CMK (cell line): ENCODE measurements around the gene SDK2.

ENCODE experiments used
- DNase-seq: peaks from one replicate; pipeline ENCODE4 v3.0.0-alpha.2; 2010; ENCODE audit warnings: low read depth

Gene SDK2

GRCh38 chr17:73535746-73536145 lies 108.5 kb downstream of the SDK2 start:
- DNase-seq: no peak

- DNase-seq: no peak
Observed at GRCh38 chr17:73534209-73534909, 109.9 kb downstream of the SDK2 start.

- no peak for DNase-seq
Observed at GRCh38 chr17:73533781-73534180, 110.5 kb downstream of the SDK2 start.

GRCh38 chr17:73533127-73533526 lies 111.1 kb downstream of the SDK2 start:
- no peak for DNase-seq

GRCh38 chr17:73532421-73532901 lies 111.8 kb downstream of the SDK2 start:
- no peak for DNase-seq

- no peak for DNase-seq
Observed at GRCh38 chr17:73531158-73531557, 113.1 kb downstream of the SDK2 start.

- DNase-seq: no peak
Observed at GRCh38 chr17:73528679-73529078, 115.6 kb downstream of the SDK2 start.

- DNase-seq: no peak
Observed at GRCh38 chr17:73526952-73527351, 117.3 kb downstream of the SDK2 start.

- no peak for DNase-seq
Observed at GRCh38 chr17:73524941-73525679, 119.1 kb downstream of the SDK2 start.

- no peak for DNase-seq
Observed at GRCh38 chr17:73522696-73523095, 121.5 kb downstream of the SDK2 start.

GRCh38 chr17:73522107-73522506 lies 122.1 kb downstream of the SDK2 start:
- DNase-seq: no peak

GRCh38 chr17:73521376-73521775 lies 122.9 kb downstream of the SDK2 start:
- no peak for DNase-seq

GRCh38 chr17:73520369-73520761 lies 123.9 kb downstream of the SDK2 start:
- no peak for DNase-seq

GRCh38 chr17:73519714-73520368 lies 124.4 kb downstream of the SDK2 start:
- no peak for DNase-seq

- no peak for DNase-seq
Observed at GRCh38 chr17:73519011-73519410, 125.2 kb downstream of the SDK2 start.

- no peak for DNase-seq
Observed at GRCh38 chr17:73516431-73516830, 127.8 kb downstream of the SDK2 start.

GRCh38 chr17:73514146-73514863 lies 129.9 kb downstream of the SDK2 start:
- no peak for DNase-seq

- DNase-seq: no peak
Observed at GRCh38 chr17:73513426-73513825, 130.8 kb downstream of the SDK2 start.

GRCh38 chr17:73511719-73512115 lies 132.5 kb downstream of the SDK2 start:
- DNase-seq: no peak

- DNase-seq: no peak
Observed at GRCh38 chr17:73510981-73511718, 133.1 kb downstream of the SDK2 start.

GRCh38 chr17:73508931-73509605 lies 135.2 kb downstream of the SDK2 start:
- no peak for DNase-seq
